HG03432 (cell line): ENCODE data around the gene TRIM56.
"Not testable (repeated sequence)": the region's sequence is repeated elsewhere in the genome, so short reads cannot be mapped to it uniquely, and the experiment has no call there.

Experiments used
- ATAC-seq: cut with Tn5 transposase; IDR thresholded peaks from one replicate; pipeline ENCODE4 v1.9.1; 2021; ENCODE audit warnings: mild to moderate bottlenecking, moderate library complexity; ENCODE audit not compliant: unreplicated experiment

The TRIM56 gene

DNA sequence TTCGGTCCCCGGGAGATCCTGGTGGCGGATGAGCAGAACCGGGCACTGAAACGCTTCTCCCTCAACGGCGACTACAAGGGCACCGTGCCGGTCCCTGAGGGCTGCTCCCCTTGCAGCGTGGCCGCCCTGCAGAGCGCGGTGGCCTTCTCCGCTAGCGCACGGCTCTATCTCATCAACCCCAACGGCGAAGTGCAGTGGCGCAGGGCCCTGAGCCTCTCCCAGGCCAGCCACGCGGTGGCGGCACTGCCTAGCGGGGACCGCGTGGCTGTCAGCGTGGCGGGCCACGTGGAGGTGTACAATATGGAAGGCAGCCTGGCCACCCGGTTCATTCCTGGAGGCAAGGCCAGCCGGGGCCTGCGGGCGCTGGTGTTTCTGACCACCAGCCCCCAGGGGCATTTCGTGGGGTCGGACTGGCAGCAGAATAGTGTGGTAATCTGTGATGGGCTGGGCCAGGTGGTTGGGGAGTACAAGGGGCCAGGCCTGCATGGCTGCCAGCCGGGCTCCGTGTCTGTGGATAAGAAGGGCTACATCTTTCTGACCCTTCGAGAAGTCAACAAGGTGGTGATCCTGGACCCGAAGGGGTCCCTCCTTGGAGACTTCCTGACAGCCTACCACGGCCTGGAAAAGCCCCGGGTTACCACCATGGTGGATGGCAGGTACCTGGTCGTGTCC, 3.7 kb downstream of the TRIM56 start:
- no peak for ATAC-seq

DNA sequence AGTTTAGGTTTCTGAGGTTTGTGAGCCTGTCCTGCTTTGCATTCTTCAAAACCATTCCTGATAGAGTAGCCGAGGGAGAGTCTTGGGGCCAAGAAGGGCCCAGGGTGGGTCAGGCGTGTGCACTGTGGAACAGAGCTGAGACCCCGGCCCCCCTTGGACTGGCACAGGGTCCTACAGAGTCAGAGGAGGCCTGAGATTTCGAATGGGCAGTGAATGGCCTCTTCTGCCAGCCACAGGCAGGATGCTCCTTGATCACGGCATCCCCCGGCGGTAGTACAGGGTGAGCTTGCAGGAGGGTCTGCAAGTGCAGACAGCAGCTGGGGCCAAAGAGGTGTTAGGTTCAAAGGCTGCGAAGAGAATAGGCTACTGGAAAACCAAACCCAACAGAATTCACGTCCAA, 4.6 kb downstream of the TRIM56 start:
- no peak for ATAC-seq

- ATAC-seq: not testable (repeated sequence)
These were observed 7.1 kb downstream of the TRIM56 start for GRCh38 chr7:101092266-101092905.

DNA sequence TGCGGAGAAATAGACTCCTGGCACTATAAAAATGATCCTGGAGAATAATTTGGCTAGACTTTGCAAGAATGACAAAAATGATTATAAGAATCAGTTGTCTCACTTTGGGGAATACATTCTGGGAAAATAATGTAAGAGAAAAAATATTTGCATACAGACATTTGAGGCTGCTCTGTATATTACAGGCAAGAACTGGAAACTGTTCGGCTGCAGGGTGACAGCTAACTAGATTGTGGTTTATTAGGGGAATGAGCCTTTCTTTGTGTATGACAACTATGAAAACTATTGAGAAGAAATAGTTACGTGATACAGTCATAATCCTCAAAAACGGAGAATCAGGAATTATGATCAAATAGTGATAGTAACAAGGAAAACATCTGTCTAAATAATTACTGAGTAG, 8.6 kb downstream of the TRIM56 start:
- ATAC-seq: no peak

DNA sequence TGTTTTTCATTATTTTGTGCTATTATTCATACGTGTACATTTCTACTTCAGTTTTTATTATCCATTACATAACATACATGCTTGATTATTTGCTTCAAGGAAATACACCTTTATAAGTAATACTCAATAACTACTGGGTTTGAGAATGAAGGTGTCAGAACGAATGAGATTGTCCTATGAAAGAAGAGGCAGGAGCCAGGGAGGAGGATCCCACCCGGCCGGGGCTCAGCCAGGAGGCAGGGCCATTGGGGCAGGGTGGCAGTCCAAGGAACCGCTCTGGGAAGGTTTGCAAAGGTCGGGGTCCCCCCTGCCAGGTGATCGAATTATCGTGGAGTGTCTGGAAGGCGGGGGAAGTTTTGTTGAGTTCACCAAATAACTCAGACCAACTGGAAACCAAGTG, 9.1 kb downstream of the TRIM56 start:
- ATAC-seq: no peak

- ATAC-seq: no peak
These were observed 9.6 kb downstream of the TRIM56 start for GRCh38 chr7:101094791-101095375.

GRCh38 chr7:101096331-101096956, 11.2 kb downstream of the TRIM56 start:
- ATAC-seq: no peak

DNA sequence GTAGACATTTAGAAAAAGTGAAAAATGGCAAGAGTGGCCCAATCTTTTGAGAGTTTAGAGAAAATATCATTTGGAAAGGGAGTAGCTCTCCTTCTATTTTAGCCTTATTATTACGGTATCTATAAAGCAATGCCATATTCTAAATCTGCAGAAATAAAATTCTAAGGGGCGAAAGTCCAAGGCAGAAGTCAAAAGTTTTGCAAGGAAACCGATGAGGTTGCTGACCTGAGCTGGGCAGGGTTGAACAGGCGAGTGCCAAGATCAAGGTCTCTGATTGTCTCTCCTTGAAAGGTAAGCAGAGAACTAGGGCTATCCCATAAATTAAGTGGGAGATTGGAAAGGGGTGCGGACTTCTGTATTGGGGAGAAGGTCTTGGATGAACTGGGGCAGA, 11.7 kb downstream of the TRIM56 start:
- ATAC-seq: no peak

GRCh38 chr7:101097561-101097960, 12.3 kb downstream of the TRIM56 start:
- no peak for ATAC-seq

DNA sequence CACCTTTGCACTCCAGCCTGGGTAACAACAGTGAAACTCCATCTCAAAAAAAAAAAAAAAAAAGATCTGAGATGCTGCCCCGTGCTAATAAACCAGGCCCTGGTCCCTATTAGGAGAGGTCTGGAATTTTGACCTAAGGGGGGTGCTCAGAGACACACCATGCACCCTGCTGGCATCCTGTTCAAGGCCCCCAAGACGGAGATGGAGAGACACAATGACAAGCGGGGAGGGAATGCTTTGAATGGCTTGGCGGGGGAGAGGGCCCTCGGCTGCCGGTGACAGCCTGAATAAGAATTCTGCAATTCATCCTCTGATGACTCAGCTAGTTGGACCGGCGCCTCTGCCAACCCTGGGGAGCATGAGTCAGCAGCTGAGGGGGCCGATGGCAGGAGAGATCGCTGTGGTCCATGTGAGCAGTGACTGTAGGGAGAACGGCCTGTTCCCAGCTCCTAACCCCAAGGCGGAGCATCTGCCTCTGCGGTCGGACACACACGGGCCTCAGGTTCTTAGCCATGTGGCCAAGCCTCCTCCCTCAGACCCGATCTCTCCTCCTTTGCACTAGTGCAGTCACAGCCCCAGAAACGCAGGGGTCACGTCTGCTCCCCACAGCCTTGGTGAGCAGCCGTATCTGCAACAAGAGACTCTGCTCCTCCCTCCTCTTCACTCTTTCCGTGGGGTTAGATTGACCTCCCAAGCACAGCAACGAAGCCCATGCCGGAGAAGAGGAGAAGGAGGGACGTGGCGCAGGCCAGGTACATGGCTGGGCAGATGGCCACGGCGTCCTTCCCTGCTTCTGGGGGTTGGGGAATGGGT, 14.9 kb downstream of the TRIM56 start:
- ATAC-seq: no peak

DNA sequence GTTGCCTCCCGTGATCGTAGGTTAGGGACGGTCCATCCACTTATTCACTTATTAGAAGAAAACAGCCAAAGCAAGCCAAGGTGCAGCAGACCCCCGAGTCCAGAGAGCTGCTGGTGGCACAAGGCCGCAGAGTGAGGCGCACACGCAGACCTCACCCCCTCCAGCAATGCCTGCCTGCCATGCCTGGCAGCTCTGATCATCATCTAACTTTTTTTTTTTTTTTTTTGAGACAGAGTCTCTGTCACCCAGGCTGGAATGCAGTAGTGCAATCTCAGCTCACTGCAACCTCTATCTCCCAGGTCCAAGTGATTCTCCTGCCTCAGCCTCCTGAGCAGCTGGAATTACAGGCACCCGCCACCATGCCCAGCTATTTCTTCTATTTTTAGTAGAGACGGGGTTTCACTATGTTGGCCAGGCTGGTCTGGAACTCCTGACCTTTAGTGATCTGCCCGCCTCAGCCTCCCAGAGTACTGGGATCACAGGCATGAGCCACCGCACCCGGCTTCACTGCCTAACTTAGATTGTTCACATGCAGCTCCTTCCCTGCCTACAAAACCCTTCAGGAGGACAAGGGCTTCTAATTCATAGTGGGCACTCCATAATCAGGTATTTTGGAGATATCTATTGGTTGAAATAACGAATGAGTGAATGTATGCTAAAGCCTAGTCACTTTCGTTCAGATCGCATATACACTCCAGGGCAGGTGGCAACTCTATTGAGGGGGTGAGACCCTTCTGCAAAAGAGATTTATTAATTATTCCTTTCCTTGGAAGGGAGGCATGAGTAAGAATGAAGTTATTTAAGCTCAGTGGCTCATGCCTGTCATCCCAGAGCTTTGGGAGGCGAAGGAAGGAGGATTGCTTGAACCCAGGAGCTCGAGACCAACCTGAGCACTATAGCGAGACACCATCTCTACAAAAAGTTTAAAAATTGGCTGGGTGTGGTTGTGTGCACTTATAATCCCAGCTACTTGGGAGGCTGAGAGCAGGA, 15.9 kb downstream of the TRIM56 start:
- no peak for ATAC-seq

- no peak for ATAC-seq
These were observed 16.7 kb downstream of the TRIM56 start for GRCh38 chr7:101102026-101102425.

DNA sequence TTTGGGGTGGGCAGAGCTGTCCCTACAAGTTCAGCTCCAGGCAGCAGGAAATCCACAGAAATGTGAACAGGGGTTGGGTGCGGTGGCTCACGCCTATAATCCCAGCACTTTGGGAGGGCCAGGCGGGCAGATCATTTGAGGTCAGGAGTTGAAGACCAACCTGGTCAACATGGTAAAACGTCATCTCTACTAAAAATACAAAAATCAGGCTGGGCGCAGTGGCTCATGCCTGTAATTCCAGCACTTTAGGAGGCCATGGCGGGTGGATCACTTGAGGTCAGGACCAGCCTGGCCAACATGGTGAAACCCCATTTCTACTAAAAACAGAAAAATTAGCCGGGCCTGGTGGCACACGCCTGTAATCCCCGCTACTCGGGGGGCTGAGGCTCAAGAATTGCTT, 18.4 kb downstream of the TRIM56 start:
- ATAC-seq: not testable (repeated sequence)

- no peak for ATAC-seq
These were observed 19.0 kb downstream of the TRIM56 start for GRCh38 chr7:101104193-101104713.

- ATAC-seq: no peak
These were observed 19.5 kb downstream of the TRIM56 start for GRCh38 chr7:101104799-101105198.

GRCh38 chr7:101105248-101105647, 20.0 kb downstream of the TRIM56 start:
- not testable (repeated sequence) for ATAC-seq

- ATAC-seq: no peak
These were observed 21.1 kb downstream of the TRIM56 start for GRCh38 chr7:101106386-101106785.

- ATAC-seq: no peak
These were observed 23.1 kb downstream of the TRIM56 start for GRCh38 chr7:101108330-101108857.

DNA sequence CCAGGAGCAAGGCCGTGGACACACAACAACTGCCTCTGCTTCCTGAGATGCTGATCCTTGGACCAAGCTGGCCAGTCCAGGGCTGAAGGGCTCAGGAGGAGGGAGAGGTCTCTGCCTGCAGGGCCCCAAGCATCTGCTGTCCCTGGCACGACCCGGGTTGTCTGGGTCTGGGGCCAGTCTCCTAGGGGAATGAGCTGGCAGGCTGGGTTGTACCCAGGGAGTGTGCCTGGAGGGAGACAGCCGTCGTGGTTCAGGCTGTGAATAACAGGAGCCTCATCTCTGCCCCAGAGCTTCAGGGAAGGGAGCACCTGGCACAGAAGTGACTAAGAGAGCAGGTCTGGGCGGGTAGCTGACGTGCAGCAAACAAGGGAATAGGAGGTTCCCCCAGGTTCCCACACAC, 23.7 kb downstream of the TRIM56 start:
- ATAC-seq: no peak
